Testis (tissue), 3 donors: ENCODE data around the gene IFFO2. TPM values are rescaled to one million over a fixed set of nuclear protein-coding genes. Genes with fewer than 3 reads are reported as not detected.
A peak's percentile ranks its signal among the peaks of the same experiment; 100 is the strongest.

ENCODE experiments used
- DNase-seq: peaks from one replicate; pipeline ENCODE4 v3.0.0-alpha.2; 2019
- H3K27ac ChIP-seq, 2 donors: fragments of 200-600 bp; sonication (generic); one replicate each; pipeline ENCODE4 v1.5.1; 2019
- H3K27me3 ChIP-seq: fragments of 200-600 bp; sonication (generic); one replicate; pipeline ENCODE4 v1.5.1; 2019
- H3K36me3 ChIP-seq: fragments of 200-600 bp; sonication (generic); one replicate; pipeline ENCODE4 v1.5.1; 2017; ENCODE audit warnings: low read depth; ENCODE audit errors: missing control alignments
- H3K4me1 ChIP-seq: fragments of 200-600 bp; sonication (generic); one replicate; pipeline ENCODE4 v1.5.1; 2019
- H3K4me3 ChIP-seq, 2 donors: fragments of 200-600 bp; sonication (generic); one replicate each; pipeline ENCODE4 v1.5.1; 2017 to 2019
- H3K9me3 ChIP-seq: fragments of 200-600 bp; sonication (generic); one replicate; pipeline ENCODE4 v1.5.1; 2017
- POLR2A ChIP-seq: fragments of 450-650 bp; IDR thresholded peaks from one replicate; pipeline ENCODE4 v1.6.1; 2017; ENCODE audit warnings: antibody characterized with exemption, mild to moderate bottlenecking, moderate library complexity
- whole genome bisulfite sequencing, 2 donors: methylation state at CpG; one replicate each; pipeline ENCODE4 v1.1.5; 2018; 5-methylcytosine and 5-hydroxymethylcytosine counted together
- intact Hi-C: fragments of 100-400 bp; cut with DNase I; formaldehyde crosslinking; loops from one replicate; pipeline ENCODE4 v1.15.1; 2023; ENCODE audit warnings: low total_unique reads
- polyA plus RNA-seq: library from polyadenylated mRNA; stranded (reverse); fragments of 350-450 nt; fragmentation: Illumina TruSeq; extraction: RNeasy Lipid Tissue Mini Kit (QIAGEN cat#74804); gene quantifications from one replicate; pipeline ENCODE4 v1.2.3, GENCODE V29; 2014; ENCODE audit warnings: low read depth, low replicate concordance; ENCODE audit not compliant: insufficient read depth
- total RNA-seq, 2 donors: library from RNA; depleted of rRNA; stranded (reverse); fragments of >200 nt; gene quantifications; one replicate each; pipeline ENCODE4 v1.2.3, GENCODE V29; 2016
- TF ChIP-seq, protein P1 (sequence below), 3 experiments: fragments of 450-650 bp in 2 of 3; fragments of 200-600 bp in 1 of 3; sonication (generic) in 1 of 3; IDR thresholded peaks; one replicate each; pipeline ENCODE4 v1.5.1; 2016 to 2019; ENCODE audit warnings: antibody characterized with exemption in 3 of 3, mild to moderate bottlenecking in 2 of 3, moderate library complexity in 1 of 3

IFFO2 gene
- total and polyA plus RNA-seq, 3 donors from 2014 or later: 5.0 to 8.5 (median 5.6) TPM

DNA sequence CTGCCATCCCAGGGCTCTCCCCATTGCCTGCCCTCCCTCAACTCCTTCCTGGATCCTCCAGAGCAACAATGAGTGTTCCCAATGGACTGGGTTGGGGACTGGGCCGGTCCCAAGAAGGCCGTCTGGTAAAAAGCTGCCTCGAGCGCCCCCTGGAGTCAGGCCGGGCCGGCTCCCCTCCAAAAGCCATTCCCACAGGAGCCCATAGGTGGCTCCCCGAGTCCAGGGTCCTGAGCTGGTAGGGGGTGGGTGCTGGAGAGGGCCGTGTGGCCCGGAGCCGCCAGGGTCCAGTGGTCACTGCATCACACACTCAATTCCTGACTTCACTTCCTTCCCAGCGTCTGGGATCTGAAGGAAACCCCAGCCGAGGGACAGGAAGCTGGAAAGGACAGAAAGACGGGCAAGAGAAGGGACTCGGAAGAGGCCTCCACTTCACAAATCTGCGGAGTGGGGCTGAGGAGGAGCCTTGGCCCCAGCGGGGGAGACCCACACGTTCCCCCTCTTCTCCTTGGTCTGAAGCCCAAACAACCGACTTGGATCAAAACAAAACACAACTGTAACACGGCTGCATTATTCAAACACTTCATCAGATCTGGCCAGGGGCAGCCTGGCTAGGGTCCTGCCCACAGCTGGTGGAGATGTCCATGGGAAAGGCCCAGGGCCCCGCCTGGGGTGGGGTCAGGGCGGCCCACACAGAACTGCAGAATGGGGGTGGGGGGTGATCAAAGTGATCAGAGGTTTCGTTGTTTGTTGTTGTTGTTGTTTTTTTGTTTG, 43.2 kb downstream of the IFFO2 start:
- no peaks in the 10 kb centered on the region for H3K9me3 ChIP-seq
- TF ChIP-seq POLR2A: no peak
- TF ChIP-seq, protein P1, sequence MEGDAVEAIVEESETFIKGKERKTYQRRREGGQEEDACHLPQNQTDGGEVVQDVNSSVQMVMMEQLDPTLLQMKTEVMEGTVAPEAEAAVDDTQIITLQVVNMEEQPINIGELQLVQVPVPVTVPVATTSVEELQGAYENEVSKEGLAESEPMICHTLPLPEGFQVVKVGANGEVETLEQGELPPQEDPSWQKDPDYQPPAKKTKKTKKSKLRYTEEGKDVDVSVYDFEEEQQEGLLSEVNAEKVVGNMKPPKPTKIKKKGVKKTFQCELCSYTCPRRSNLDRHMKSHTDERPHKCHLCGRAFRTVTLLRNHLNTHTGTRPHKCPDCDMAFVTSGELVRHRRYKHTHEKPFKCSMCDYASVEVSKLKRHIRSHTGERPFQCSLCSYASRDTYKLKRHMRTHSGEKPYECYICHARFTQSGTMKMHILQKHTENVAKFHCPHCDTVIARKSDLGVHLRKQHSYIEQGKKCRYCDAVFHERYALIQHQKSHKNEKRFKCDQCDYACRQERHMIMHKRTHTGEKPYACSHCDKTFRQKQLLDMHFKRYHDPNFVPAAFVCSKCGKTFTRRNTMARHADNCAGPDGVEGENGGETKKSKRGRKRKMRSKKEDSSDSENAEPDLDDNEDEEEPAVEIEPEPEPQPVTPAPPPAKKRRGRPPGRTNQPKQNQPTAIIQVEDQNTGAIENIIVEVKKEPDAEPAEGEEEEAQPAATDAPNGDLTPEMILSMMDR (IDR thresholded peaks at IDR 0.05): peak; percentile 77 to 91 (median 87)
- H3K4me3 ChIP-seq: no peak overlapping the region
- peak; percentile 88 for DNase-seq
- intact Hi-C loops: no loop called here
- no peak overlapping the region for H3K27ac ChIP-seq
- no peaks in the 10 kb centered on the region for H3K36me3 ChIP-seq
- H3K4me1 ChIP-seq: peaks cover 6% of the 10 kb centered on the region
- H3K27me3 ChIP-seq: no peaks in the 10 kb centered on the region
- WGBS, 2 donors: 50 to 58% methylated on average over 17 to 22 of the region's 22 CpGs

DNA sequence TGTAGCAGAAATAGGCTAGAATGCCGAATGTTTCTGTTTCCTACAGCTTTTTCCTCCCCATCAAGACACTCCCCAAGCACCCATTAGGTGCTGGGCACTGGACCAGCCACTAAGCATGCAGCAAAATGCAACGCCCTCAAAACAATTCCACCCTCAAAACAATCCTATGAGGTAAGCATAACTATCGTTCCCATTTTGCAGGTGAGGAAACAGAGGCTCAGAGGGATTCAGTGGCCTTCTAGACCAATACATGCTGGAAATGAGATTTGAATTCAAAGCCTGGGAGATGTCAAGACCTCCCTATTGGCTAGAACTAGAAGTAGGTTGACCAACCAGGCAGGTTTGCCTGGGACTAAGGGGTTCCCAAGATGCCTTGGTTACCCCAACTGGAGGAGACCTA, 43.9 kb downstream of the IFFO2 start:
- DNase-seq: no peak
- peaks cover 10% of the 10 kb centered on the region for H3K4me1 ChIP-seq
- H3K36me3 ChIP-seq: no peaks in the 10 kb centered on the region
- H3K27ac ChIP-seq: no peak overlapping the region
- H3K27me3 ChIP-seq: no peaks in the 10 kb centered on the region
- no peaks in the 10 kb centered on the region for H3K9me3 ChIP-seq
- TF ChIP-seq, protein P1 (IDR thresholded peaks at IDR 0.05): no peak
- no peak for TF ChIP-seq POLR2A
- H3K4me3 ChIP-seq: no peak overlapping the region
- WGBS, 2 donors: 90 to 98% methylated on average over 3 of the region's 3 CpGs
- intact Hi-C loops: no loop called here

DNA sequence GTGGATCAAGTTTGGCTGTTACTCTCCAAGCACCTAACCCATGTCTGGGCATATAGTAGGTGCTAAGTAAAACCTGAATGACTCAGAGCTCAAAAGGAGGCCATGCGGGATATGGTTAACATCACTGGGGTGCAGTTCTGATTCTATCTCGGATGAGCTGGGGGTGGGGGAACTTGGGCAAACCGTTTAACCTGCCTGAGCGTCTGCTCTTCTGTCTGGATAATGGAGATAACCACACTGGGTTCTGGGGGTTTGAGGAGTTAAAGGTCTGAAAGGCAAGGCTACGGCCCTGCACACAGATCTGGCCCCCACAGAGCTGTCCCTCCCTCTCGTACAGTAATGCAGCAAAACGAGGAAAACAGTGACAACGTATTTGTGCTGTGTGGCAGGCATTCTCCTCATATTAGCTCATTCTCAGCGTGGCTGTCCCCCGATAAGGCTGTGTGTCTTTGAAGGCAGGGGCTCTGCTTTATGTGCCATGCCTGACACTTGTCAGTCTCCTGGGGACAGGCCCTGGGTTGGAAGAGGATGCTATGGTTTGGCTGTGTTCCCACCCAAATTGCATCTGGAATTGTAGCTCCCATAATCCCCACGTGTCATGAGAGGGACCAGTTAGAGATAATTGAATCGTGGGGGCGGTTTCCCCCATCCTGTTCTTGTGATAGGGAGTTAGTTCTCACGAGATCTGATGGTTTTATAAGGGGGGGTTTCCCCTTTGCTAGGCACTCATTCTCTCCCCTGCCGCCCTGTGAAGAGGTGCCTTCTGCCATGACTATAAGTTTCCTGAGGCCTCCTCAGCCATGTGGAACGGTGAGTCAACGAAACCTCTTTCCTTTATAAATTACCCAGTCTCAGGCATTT, 47.3 kb downstream of the IFFO2 start:
- Histone ChIP-seq H3K4me1 (peaks cover 15% of the 10 kb centered on the region), H3K9me3 (no peaks in the 10 kb centered on the region), H3K4me3 (no peak overlapping the region), H3K27me3 (no peaks in the 10 kb centered on the region), H3K27ac (no peak overlapping the region), H3K36me3 (no peaks in the 10 kb centered on the region)
- WGBS, 2 donors: 77 to 87% methylated on average over 17 of the region's 17 CpGs
- intact Hi-C loops: loop anchor here (10.0 kb wide), 1 partner anchor 186 kb away; no protein-coding TSS in a partner anchor
- TF ChIP-seq, protein P1 (IDR thresholded peaks at IDR 0.05): no peak
- no peak for TF ChIP-seq POLR2A
- no peak for DNase-seq

DNA sequence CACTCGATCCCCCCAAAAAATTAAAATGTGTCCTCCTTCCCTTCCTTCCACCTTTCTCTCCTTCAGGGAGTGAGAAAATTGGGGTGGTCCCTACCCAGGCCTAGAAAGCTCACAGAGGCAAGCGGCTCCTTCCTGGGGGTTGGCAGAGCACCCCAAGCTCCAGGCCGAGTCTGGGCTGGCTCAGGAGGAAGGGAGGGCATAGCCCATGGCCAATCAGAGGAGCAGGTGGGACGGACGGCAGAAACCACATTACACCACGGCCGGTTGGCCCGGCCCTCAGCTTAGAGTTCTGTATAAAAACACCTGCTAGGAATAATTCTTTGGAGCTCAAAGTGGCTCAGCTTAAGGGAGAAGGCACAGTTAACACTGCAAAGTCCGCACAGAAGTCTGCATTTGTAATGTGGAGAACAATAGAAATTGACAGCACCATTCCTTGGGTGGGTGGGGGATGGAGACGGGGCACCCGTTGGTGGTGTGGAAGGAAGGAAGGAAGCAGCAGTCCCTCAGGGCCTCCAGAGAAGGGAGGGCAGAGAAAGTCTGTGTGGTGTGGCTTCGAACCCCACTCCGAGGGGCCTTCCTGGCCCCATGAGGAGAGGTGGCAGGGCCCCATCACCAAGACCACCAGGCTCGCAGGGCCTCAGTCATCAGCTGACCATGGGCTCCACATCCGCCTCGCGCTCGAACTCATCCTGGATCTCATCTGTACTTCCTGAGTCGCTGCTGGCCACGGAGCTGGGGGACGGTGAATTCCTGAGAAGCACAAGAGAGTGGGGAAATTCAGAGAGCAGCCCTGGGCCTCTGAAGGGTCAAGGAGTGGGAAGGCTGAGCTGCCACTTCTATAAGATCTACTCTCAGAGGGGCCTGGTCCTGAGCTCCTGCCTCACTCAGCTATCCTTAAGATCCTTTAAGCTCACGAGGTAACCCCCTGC, 48.3 kb downstream of the IFFO2 start:
- Histone ChIP-seq H3K4me1 (peaks cover 11% of the 10 kb centered on the region), H3K27ac (peak overlapping the region in 1 of 2 donors; percentile 65), H3K36me3 (no peaks in the 10 kb centered on the region), H3K9me3 (no peaks in the 10 kb centered on the region), H3K27me3 (no peaks in the 10 kb centered on the region), H3K4me3 (no peak overlapping the region)
- no peak for DNase-seq
- WGBS, 2 donors: 73 to 80% methylated on average over 22 of the region's 22 CpGs
- no peak for TF ChIP-seq POLR2A
- TF ChIP-seq, protein P1 (IDR thresholded peaks at IDR 0.05): no peak
- intact Hi-C loops: loop anchor here (10.0 kb wide), 1 partner anchor 187 kb away; no protein-coding TSS in a partner anchor
